BLaER1 (cell line): ENCODE data around the gene TLCD1.

Experiments
- H3K27ac ChIP-seq: shearing (Covaris generic); formaldehyde crosslinking; 2 replicates; pipeline ENCODE4 v1.8.1; 2022
- H3K27me3 ChIP-seq: shearing (Covaris generic); formaldehyde crosslinking; 2 replicates; pipeline ENCODE4 v1.8.1; 2022
- H3K36me3 ChIP-seq: shearing (Covaris generic); formaldehyde crosslinking; 2 replicates; pipeline ENCODE4 v1.8.1; 2022
- H3K4me1 ChIP-seq: shearing (Covaris generic); formaldehyde crosslinking; 2 replicates; pipeline ENCODE4 v1.8.1; 2022
- H3K4me2 ChIP-seq: shearing (Covaris generic); formaldehyde crosslinking; 2 replicates; pipeline ENCODE4 v1.8.1; 2022
- H3K4me3 ChIP-seq: shearing (Covaris generic); formaldehyde crosslinking; 2 replicates; pipeline ENCODE4 v1.8.1; 2022
- H3K9ac ChIP-seq: shearing (Covaris generic); formaldehyde crosslinking; 2 replicates; pipeline ENCODE4 v1.8.1; 2022
- H3K9me3 ChIP-seq: shearing (Covaris generic); formaldehyde crosslinking; 2 replicates; pipeline ENCODE4 v1.8.1; 2022
- H4K20me1 ChIP-seq: shearing (Covaris generic); formaldehyde crosslinking; 2 replicates; pipeline ENCODE4 v1.8.1; 2022
- Cebpa-rat ChIP-seq: shearing (Covaris generic); IDR thresholded peaks from 2 replicates; pipeline ENCODE4 v1.8.1; 2022

The TLCD1 gene

DNA sequence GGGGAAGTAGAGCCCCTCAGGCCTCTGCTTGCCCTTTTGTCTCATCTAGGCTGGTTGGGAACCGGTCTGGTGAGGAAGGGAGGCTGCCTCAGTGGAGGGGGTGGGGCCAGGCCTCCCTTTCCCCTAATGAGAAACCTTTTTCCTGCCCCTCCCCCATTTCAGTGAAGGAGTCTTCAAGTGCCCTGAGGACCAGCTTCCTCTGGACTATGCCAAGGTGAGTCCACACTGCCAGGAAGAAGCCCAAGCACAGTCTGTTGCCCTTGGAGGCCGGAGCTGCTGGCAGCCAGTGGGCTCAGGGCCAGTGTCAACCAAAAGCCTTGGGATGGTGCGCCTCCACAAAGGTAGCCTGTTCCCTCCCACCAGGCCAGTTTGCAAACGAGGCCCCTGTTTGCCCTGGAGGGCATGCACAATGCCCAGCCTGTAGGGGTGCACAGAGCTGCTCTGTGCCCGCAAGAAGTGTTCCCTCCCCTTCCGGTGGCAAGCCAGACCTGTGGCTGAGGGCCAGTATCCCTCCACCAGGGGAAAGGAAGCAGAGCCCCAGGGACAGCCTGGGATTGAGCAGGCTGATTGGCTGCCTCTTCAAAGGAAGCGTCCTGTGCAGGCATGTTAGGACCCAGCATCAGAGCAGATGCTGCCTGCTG lies 21.1 kb upstream of the TLCD1 start:
- H3K4me1 ChIP-seq: peaks cover 47% of the 10 kb centered on the region
- peak overlapping the region; percentile 86 for H3K4me3 ChIP-seq
- TF ChIP-seq Cebpa-rat: no peak
- H4K20me1 ChIP-seq: peaks cover 77% of the 10 kb centered on the region
- H3K4me2 ChIP-seq: peak overlapping the region; percentile 96
- no peaks in the 10 kb centered on the region for H3K27me3 ChIP-seq
- peak overlapping the region; percentile 96 for H3K9ac ChIP-seq
- no peaks in the 10 kb centered on the region for H3K9me3 ChIP-seq
- H3K27ac ChIP-seq: peak overlapping the region; percentile 95
- peaks cover 61% of the 10 kb centered on the region for H3K36me3 ChIP-seq

- Histone ChIP-seq H3K4me2 (peak overlapping the region; percentile 96), H3K9ac (peak overlapping the region; percentile 96), H3K27me3 (no peaks in the 10 kb centered on the region), H3K27ac (peak overlapping the region; percentile 95), H3K36me3 (peaks cover 55% of the 10 kb centered on the region), H4K20me1 (peaks cover 71% of the 10 kb centered on the region), H3K4me3 (peak overlapping the region; percentile 86), H3K4me1 (peaks cover 53% of the 10 kb centered on the region), H3K9me3 (no peaks in the 10 kb centered on the region)
- no peak for TF ChIP-seq Cebpa-rat
Observed at GRCh38 chr17:28746611-28747050, 20.6 kb upstream of the TLCD1 start.

DNA sequence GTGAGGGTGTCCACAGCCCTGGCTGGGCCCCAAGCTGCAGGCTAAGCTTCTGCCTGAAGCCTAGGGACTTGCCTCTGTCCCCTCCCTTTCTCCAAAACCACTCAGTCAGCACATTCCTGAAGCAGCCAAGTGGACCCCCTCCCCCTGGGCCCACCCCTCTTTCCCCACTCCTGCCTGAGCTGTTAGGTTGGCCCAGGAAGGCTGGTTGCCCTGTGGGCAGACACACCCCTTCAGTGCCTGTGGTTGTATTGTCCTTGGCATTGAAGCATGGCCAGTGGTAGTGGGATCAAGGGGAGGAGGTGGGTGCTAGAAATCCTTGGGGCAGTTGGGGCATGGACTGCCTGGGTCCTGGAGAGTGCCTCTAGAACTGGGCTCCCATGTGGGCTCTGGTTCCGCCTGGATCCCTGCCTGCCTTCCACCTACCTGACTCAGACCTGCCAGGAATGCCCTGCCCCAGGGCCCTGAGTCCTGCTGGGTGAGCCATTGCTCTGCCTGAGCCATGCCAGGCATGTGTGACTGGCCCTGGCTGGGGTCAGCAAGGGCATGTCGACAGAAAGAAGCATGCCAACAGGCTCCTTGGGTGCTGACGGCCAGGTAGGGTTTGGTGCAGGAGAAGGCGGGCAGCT lies 19.9 kb upstream of the TLCD1 start:
- peak overlapping the region; percentile 96 for H3K4me2 ChIP-seq

GRCh38 chr17:28744972-28745785 lies 19.1 kb upstream of the TLCD1 start:
- Histone ChIP-seq H3K4me2 (peak overlapping the region; percentile 96), H3K9ac (peak overlapping the region; percentile 96), H3K27ac (peak overlapping the region; percentile 95), H3K4me1 (peaks cover 61% of the 10 kb centered on the region), H3K36me3 (peaks cover 41% of the 10 kb centered on the region), H3K9me3 (no peaks in the 10 kb centered on the region), H3K27me3 (no peaks in the 10 kb centered on the region), H4K20me1 (peaks cover 57% of the 10 kb centered on the region), H3K4me3 (peak overlapping the region; percentile 86)
- no peak for TF ChIP-seq Cebpa-rat

More for the DNA sequence above, 19.9 kb upstream of the TLCD1 start:
- peak overlapping the region; percentile 95 for H3K27ac ChIP-seq
- H3K9me3 ChIP-seq: no peaks in the 10 kb centered on the region
- H4K20me1 ChIP-seq: peaks cover 64% of the 10 kb centered on the region
- H3K4me1 ChIP-seq: peaks cover 60% of the 10 kb centered on the region
- no peaks in the 10 kb centered on the region for H3K27me3 ChIP-seq
- peak overlapping the region; percentile 96 for H3K9ac ChIP-seq
- peak overlapping the region; percentile 86 for H3K4me3 ChIP-seq
- no peak for TF ChIP-seq Cebpa-rat
- peaks cover 48% of the 10 kb centered on the region for H3K36me3 ChIP-seq

GRCh38 chr17:28744104-28744971 lies 18.3 kb upstream of the TLCD1 start:
- H3K9ac ChIP-seq: peak overlapping the region; percentile 96
- peak overlapping the region; percentile 96 for H3K4me2 ChIP-seq
- peak overlapping the region; percentile 86 for H3K4me3 ChIP-seq
- peaks cover 69% of the 10 kb centered on the region for H3K4me1 ChIP-seq
- H4K20me1 ChIP-seq: peaks cover 50% of the 10 kb centered on the region
- peak overlapping the region; percentile 95 for H3K27ac ChIP-seq
- H3K36me3 ChIP-seq: peaks cover 35% of the 10 kb centered on the region
- TF ChIP-seq Cebpa-rat: no peak
- H3K9me3 ChIP-seq: no peaks in the 10 kb centered on the region
- H3K27me3 ChIP-seq: no peaks in the 10 kb centered on the region

DNA sequence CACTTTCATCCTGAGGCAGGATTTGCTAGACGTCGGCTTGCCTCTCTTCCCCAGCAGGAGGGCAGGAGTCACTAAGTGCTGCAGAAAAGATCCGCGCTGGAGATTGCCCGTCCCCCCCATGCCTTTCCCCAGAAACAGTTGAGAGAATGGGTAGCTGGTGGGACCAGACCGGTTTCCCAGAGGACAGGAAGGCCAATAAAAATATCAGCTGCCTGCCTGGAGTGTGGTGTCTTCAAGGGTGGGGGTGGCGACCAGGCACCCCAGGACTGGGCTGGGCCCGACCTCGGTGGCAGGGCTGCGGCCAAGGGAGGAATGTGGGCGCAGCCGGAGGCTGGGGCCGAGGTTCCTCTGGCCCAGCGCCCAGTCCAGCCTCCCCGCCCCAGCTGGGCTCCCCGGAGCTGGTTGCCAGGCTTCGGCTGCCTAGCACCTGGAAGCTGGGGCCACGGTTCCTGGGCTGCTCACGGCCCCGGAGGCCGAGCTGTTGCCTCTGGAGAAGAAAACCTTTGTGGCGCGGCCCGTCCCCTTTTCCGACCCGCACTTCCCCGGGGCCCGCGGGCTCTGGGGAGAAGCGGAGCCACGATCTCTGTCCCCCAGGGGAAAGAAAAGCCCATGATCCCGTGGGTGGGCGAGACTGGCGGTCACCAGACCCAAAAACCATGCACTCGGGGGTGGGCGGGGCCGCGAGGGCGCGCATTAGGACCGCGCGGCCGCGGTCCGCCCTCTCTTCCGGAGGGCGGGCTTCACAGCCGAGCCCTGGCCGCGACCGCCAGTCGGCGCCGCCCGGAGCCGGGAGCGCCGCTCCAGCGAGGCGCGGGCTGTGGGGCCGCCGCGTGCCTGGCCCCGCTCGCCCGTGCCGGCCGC lies 17.4 kb upstream of the TLCD1 start, which contains the start of gene TRAF4:
TSS of gene TRAF4 (plus strand) at position 769 of the 861 bp plus-strand sequence. CDS start 102 bp downstream, outside the sequence.
- no peaks in the 10 kb centered on the region for H3K9me3 ChIP-seq
- H4K20me1 ChIP-seq: peaks cover 41% of the 10 kb centered on the region
- H3K9ac ChIP-seq: peak within 1 kb of the TSS; percentile 96
- peaks cover 26% of the 10 kb centered on the region for H3K36me3 ChIP-seq
- peaks cover 78% of the 10 kb centered on the region for H3K4me1 ChIP-seq
- H3K4me2 ChIP-seq: peak within 1 kb of the TSS; percentile 96
- peak within 1 kb of the TSS; percentile 95 for H3K27ac ChIP-seq
- TF ChIP-seq Cebpa-rat: no peak
- H3K27me3 ChIP-seq: no peaks in the 10 kb centered on the region
- H3K4me3 ChIP-seq: peak within 1 kb of the TSS; percentile 86

GRCh38 chr17:28741358-28742349 lies 15.6 kb upstream of the TLCD1 start:
- peaks cover 3% of the 10 kb centered on the region; the same call in 1 of the 2 replicates for H3K9me3 ChIP-seq
- H3K27ac ChIP-seq: peak overlapping the region; percentile 95
- peaks cover 79% of the 10 kb centered on the region for H3K4me1 ChIP-seq
- peak overlapping the region; percentile 96 for H3K9ac ChIP-seq
- peak overlapping the region; percentile 52 for H3K4me3 ChIP-seq
- H3K4me2 ChIP-seq: peak overlapping the region; percentile 96
- H4K20me1 ChIP-seq: peaks cover 23% of the 10 kb centered on the region
- H3K27me3 ChIP-seq: no peaks in the 10 kb centered on the region
- TF ChIP-seq Cebpa-rat: peak; percentile 79
- H3K36me3 ChIP-seq: peaks cover 8% of the 10 kb centered on the region
